Heart left ventricle (tissue), 16 donors: Measurements from ENCODE around the gene TCF4. TPM values are rescaled to one million over a fixed set of nuclear protein-coding genes. Genes with fewer than 3 reads are reported as not detected.
A peak's percentile ranks its signal among the peaks of the same experiment; 100 is the strongest.

Source experiments
- ATAC-seq, 4 donors: fragments of 200-7000 bp; cut with Tn5 transposase; one replicate each; pipeline ENCODE4 v1.9.1; 2020 to 2022; ENCODE audit warnings: moderate library complexity in 4 of 4, mild to moderate bottlenecking in 3 of 4, moderate number of reproducible peaks in 1 of 4
- DNase-seq, 5 donors: peaks; one replicate each; pipeline ENCODE4 v3.0.0-alpha.2; 2020
- H3K27ac ChIP-seq, 12 donors: fragments of 200-600 bp; sonication (generic) in 4 of 12; one replicate each; pipeline versions ENCODE4 v1.5.0 to v1.8.0; 2016 to 2022; ENCODE audit warnings: mild to moderate bottlenecking in 2 of 12
- H3K27me3 ChIP-seq, 9 donors: fragments of 200-600 bp; sonication (generic) in 2 of 9; one replicate each; pipeline versions ENCODE4 v1.5.1 to v1.8.0; 2016 to 2022; ENCODE audit warnings: mild to moderate bottlenecking in 3 of 9
- H3K36me3 ChIP-seq, 9 donors: fragments of 200-600 bp; sonication (generic) in 2 of 9; one replicate each; pipeline versions ENCODE4 v1.5.0 to v1.8.0; 2018 to 2022; ENCODE audit warnings: mild to moderate bottlenecking in 2 of 9
- H3K4me1 ChIP-seq, 12 donors: fragments of 200-600 bp; sonication (generic) in 4 of 12; one replicate each; pipeline versions ENCODE4 v1.5.0 to v1.8.0; 2016 to 2022; ENCODE audit warnings: mild to moderate bottlenecking in 3 of 12
- H3K4me3 ChIP-seq, 12 donors: fragments of 200-600 bp; sonication (generic) in 4 of 12; one replicate each; pipeline versions ENCODE4 v1.5.0 to v1.8.0; 2017 to 2022; ENCODE audit warnings: mild to moderate bottlenecking in 9 of 12, moderate library complexity in 4 of 12
- H3K9me3 ChIP-seq, 12 donors: fragments of 200-600 bp; sonication (generic) in 4 of 12; one replicate each; pipeline versions ENCODE4 v1.5.0 to v1.8.0; 2016 to 2022; ENCODE audit warnings: mild to moderate bottlenecking in 1 of 12
- POLR2A ChIP-seq, 2 donors: fragments of 450-650 bp; IDR thresholded peaks; one replicate each; pipeline ENCODE4 v1.6.1; 2017; ENCODE audit warnings: antibody characterized with exemption in 2 of 2, mild to moderate bottlenecking in 2 of 2, moderate library complexity in 2 of 2
- WGBS, 4 donors: extraction: QIAGEN DNeasy Blood & Tissue Kit in 2 of 4; methylation state at CpG; one replicate each; pipeline versions ENCODE4 v1.1.5 to v1.1.7; 2013 to 2018; 5-methylcytosine and 5-hydroxymethylcytosine counted together
- intact Hi-C, 10 donors: fragments of 100-400 bp; cut with DNase I; formaldehyde crosslinking; loops; one replicate each; pipeline versions ENCODE4 v1.11.1 to v1.14.2; 2022
- polyA plus RNA-seq, 2 donors: library from polyadenylated mRNA; stranded (reverse); fragments of 200-250 nt; gene quantifications; one replicate each; pipeline ENCODE4 v1.2.3, GENCODE V29; 2013
- total RNA-seq, 9 donors: library from RNA; depleted of rRNA in 2 of 9; stranded (reverse); fragments of >200 nt in 2 of 9; fragmentation: NEBNext Ultra II Directional in 3 of 9; extraction: Animal tissue kit (Norgen Biotek cat#: 25700) in 3 of 9; gene quantifications; one replicate each; pipeline versions ENCODE4 v1.1.0 to v1.2.4, GENCODE V29; 2016 to 2023
- TF ChIP-seq, protein P1 (sequence below), 12 donors: fragments of 200-600 bp; sonication (generic) in 4 of 12; IDR thresholded peaks; one replicate each; pipeline versions ENCODE4 v1.5.0 to v1.8.0; 2018 to 2022; ENCODE audit warnings: antibody characterized with exemption in 12 of 12, mild to moderate bottlenecking in 5 of 12
- donor health status: ischemic (EF 13 %, LVEDD 7.1; RV severe dilation, severe dysfunction).
- donor health status: healthy with polysubstance abuse.
- donor health status: DM: no; HTN: yes; CAD: no.
- donor health status: DM: no; HTN: no; CAD: no.
- donor health status: ischemic (EF 25% LVEDD 6.9; RV normal size, moderate dysfunction).
- donor health status: ischemic (EF 25% LVEDD 5.7; RV mildly dilated, moderate dysfunction).
- donor health status: healthy.
- donor health status: DM: yes; HTN: yes; CAD: no.
- donor health status: ischemic (EF 35%, LVEDD 5.7; RV mildly dilated, moderate dysfunction).
- donor health status: nonischemic (EF 11% LVEDD 7.7; RV severe dilation, severe dysfunction).
- donor health status: DM: yes; HTN: yes; CAD: no.
- donor health status: PGD.
- donor health status: ischemic (EF 29% LVEDD 5.4; RV normal size, mild dysfunction).
- donor health status: nonischemic (EF 23%, LVEDD 6.1; RV moderate dilation, normal function).

Gene TCF4
- total and polyA plus RNA-seq, 11 donors = 12.8 to 119 (median 71.5) TPM

- 36 to 56% (median 45%) methylated on average over 6 of the region's 6 CpGs for WGBS, 4 donors
- intact Hi-C loops = loop anchor here in 9 of 10 donors (5.0 to 10.0 kb wide), 6 partner anchors 78 to 541 kb away; partner anchors contain the start of gene TCF4 (in 1 of the 9)
Measured at GRCh38 chr18:55243857-55244256, 344.1 kb downstream of the TCF4 start.

GRCh38 chr18:55243255-55243654 lies 344.7 kb downstream of the TCF4 start:
- ATAC-seq = no peak
- TF ChIP-seq, protein P1, sequence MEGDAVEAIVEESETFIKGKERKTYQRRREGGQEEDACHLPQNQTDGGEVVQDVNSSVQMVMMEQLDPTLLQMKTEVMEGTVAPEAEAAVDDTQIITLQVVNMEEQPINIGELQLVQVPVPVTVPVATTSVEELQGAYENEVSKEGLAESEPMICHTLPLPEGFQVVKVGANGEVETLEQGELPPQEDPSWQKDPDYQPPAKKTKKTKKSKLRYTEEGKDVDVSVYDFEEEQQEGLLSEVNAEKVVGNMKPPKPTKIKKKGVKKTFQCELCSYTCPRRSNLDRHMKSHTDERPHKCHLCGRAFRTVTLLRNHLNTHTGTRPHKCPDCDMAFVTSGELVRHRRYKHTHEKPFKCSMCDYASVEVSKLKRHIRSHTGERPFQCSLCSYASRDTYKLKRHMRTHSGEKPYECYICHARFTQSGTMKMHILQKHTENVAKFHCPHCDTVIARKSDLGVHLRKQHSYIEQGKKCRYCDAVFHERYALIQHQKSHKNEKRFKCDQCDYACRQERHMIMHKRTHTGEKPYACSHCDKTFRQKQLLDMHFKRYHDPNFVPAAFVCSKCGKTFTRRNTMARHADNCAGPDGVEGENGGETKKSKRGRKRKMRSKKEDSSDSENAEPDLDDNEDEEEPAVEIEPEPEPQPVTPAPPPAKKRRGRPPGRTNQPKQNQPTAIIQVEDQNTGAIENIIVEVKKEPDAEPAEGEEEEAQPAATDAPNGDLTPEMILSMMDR (IDR thresholded peaks at IDR 0.05) = no peak
- TF ChIP-seq POLR2A (IDR thresholded peaks at IDR 0.05) = no peak
- intact Hi-C loops = loop anchor here in 9 of 10 donors (5.0 to 10.0 kb wide), 6 partner anchors 79 to 542 kb away; partner anchors contain the start of gene TCF4 (in 1 of the 9)
- H3K9me3 ChIP-seq = no peaks in the 10 kb centered on the region
- H3K27ac ChIP-seq = peak overlapping the region; percentile 41 to 84 (median 77)
- H3K36me3 ChIP-seq = peaks cover 0 to 51% (median 15%) of the 10 kb centered on the region in 9 donors
- H3K4me1 ChIP-seq = peaks cover 12 to 97% (median 71%) of the 10 kb centered on the region in 12 donors
- no peak overlapping the region for H3K4me3 ChIP-seq
- 57 to 71% (median 67%) methylated on average over 2 of the region's 2 CpGs for WGBS, 4 donors
- H3K27me3 ChIP-seq = no peaks in the 10 kb centered on the region
- DNase-seq = no peak

More at GRCh38 chr18:55243857-55244256, 344.1 kb downstream of the TCF4 start:
- no peaks in the 10 kb centered on the region for H3K9me3 ChIP-seq
- peaks cover 0 to 50% (median 15%) of the 10 kb centered on the region in 9 donors for H3K36me3 ChIP-seq
- ATAC-seq = peak; percentile 76 to 89 (median 86)
- H3K27me3 ChIP-seq = no peaks in the 10 kb centered on the region
- H3K4me1 ChIP-seq = peaks cover 12 to 98% (median 74%) of the 10 kb centered on the region in 12 donors
- TF ChIP-seq POLR2A (IDR thresholded peaks at IDR 0.05) = no peak
- DNase-seq = peak in 4 of 5 donors; percentile 72 to 83 (median 78)
- peak overlapping the region; percentile 49 to 84 (median 77) for H3K27ac ChIP-seq
- no peak overlapping the region for H3K4me3 ChIP-seq

GRCh38 chr18:55240978-55241377 lies 347.0 kb downstream of the TCF4 start:
- Histone ChIP-seq H3K36me3 (peaks cover 0 to 42% (median 18%) of the 10 kb centered on the region in 9 donors), H3K27me3 (no peaks in the 10 kb centered on the region), H3K4me3 (no peak overlapping the region), H3K4me1 (peaks cover 7 to 95% (median 68%) of the 10 kb centered on the region in 12 donors), H3K9me3 (no peaks in the 10 kb centered on the region), H3K27ac (peak overlapping the region in 9 of 12 donors; percentile 10 to 51 (median 22))
- ATAC-seq = no peak
- 72 to 81% (median 74%) methylated on average over 5 of the region's 5 CpGs for WGBS, 4 donors
- DNase-seq = no peak
- TF ChIP-seq POLR2A (IDR thresholded peaks at IDR 0.05) = no peak
- TF ChIP-seq, protein P1 (IDR thresholded peaks at IDR 0.05) = no peak
- intact Hi-C loops = loop anchor here in 9 of 10 donors (5.0 to 10.0 kb wide), 6 partner anchors 81 to 544 kb away; partner anchors contain the start of gene TCF4 (in 1 of the 9)

DNA sequence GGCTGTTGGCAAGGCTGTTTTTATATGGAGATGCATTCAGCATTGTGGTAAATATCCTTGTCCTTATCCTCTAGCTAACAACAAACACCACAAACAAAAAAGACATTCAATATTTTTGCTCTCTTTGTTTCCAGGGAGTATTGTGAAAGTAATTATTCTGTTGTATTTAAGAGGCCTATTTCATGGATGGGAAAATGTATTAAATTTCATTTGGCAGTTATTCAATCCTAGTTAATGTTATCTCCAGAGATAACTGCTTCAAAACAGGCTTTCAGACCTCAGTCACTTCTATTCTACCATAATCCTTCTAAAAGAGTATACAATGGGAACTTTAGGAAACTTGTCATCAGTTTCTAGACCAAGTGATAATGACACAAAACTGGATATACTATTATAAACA lies 348.3 kb downstream of the TCF4 start:
- no peak overlapping the region for H3K4me3 ChIP-seq
- DNase-seq (no peak), ATAC-seq (no peak)
- peaks cover 7 to 95% (median 68%) of the 10 kb centered on the region in 12 donors for H3K4me1 ChIP-seq
- TF ChIP-seq, protein P1 (IDR thresholded peaks at IDR 0.05) = no peak
- TF ChIP-seq POLR2A (IDR thresholded peaks at IDR 0.05) = no peak
- intact Hi-C loops = loop anchor here (5.0 to 10.0 kb wide), 19 partner anchors 83 to 1335 kb away; partner anchors contain the start of gene TCF4 (in 5 of the 10)
- H3K9me3 ChIP-seq = no peaks in the 10 kb centered on the region
- no peaks in the 10 kb centered on the region for H3K27me3 ChIP-seq
- peak overlapping the region in 10 of 12 donors; percentile 4 to 51 (median 32) for H3K27ac ChIP-seq
- H3K36me3 ChIP-seq = peaks cover 0 to 42% (median 18%) of the 10 kb centered on the region in 9 donors
